Measurements from ENCODE around the gene C1orf116.

- TF ChIP-seq CTCF (IDR thresholded peaks at IDR 0.05) (no peak), ZFX (IDR thresholded peaks at IDR 0.05; ENCODE audit: borderline replicate concordance) (no peak)
These were observed 29.8 kb downstream of the C1orf116 start for GRCh38 chr1:207002724-207003146.
